Lower leg skin (tissue), 4 donors: Measurements from ENCODE around the gene KCNA2. TPM values are rescaled to one million over a fixed set of nuclear protein-coding genes. Genes with fewer than 3 reads are reported as not detected.

Experiments used
- DNase-seq, 2 donors: peaks; one replicate each; pipeline ENCODE4 v3.0.0-alpha.2; 2019; ENCODE audit warnings: low spot score in 2 of 2
- H3K4me3 ChIP-seq: fragments of 200-600 bp; sonication (generic); 2 replicates; pipeline ENCODE4 v1.5.1; 2017; ENCODE audit warnings: mild to moderate bottlenecking, low read depth; ENCODE audit not compliant: poor library complexity, severe bottlenecking
- POLR2A ChIP-seq, 2 donors: fragments of 450-650 bp; IDR thresholded peaks; one replicate each; pipeline ENCODE4 v1.6.1; 2016 to 2017; ENCODE audit warnings: antibody characterized with exemption in 2 of 2, mild to moderate bottlenecking in 1 of 2, moderate library complexity in 1 of 2
- WGBS, 2 donors: methylation state at CpG; one replicate each; pipeline ENCODE4 v1.1.5; 2018; 5-methylcytosine and 5-hydroxymethylcytosine counted together
- intact Hi-C: fragments of 100-400 bp; cut with DNase I; formaldehyde crosslinking; loops from one replicate; pipeline ENCODE4 v1.15.0; 2023; ENCODE audit warnings: low total_unique reads
- total RNA-seq, 4 donors: library from RNA; depleted of rRNA; stranded (reverse); fragments of >200 nt; gene quantifications; one replicate each; pipeline ENCODE4 v1.1.0, GENCODE V29; 2016
- TF ChIP-seq, protein P1 (sequence below), 3 donors: fragments of 450-650 bp; IDR thresholded peaks; one replicate each; pipeline ENCODE4 v1.5.1; 2016; ENCODE audit warnings: antibody characterized with exemption in 3 of 3, mild to moderate bottlenecking in 3 of 3, moderate library complexity in 2 of 3

The KCNA2 gene
- total RNA-seq, 4 donors from 2014 or later: 0.65 to 0.88 TPM; not detected in 2

DNA sequence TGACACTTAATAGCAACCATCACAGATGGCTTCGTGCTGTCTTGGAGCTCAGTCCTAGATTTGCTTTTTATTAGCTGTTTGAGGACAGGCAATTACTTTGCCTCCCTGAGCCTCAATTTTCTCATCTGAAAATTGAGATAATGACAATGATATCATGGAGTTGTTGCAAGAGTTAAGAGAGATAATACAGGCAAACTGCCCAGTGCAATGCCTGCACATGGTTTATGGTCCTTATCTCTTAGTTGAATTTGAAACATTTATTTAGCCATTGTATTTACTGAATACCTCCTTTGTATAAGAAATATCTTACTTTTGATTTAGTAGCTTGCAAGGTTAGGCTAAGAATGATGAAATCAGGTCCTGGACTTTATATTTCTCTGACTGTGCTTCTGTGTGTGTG lies 17.7 kb downstream of the KCNA2 start:
- no peak overlapping the region for H3K4me3 ChIP-seq
- intact Hi-C loops: no loop called here
- TF ChIP-seq, protein P1, sequence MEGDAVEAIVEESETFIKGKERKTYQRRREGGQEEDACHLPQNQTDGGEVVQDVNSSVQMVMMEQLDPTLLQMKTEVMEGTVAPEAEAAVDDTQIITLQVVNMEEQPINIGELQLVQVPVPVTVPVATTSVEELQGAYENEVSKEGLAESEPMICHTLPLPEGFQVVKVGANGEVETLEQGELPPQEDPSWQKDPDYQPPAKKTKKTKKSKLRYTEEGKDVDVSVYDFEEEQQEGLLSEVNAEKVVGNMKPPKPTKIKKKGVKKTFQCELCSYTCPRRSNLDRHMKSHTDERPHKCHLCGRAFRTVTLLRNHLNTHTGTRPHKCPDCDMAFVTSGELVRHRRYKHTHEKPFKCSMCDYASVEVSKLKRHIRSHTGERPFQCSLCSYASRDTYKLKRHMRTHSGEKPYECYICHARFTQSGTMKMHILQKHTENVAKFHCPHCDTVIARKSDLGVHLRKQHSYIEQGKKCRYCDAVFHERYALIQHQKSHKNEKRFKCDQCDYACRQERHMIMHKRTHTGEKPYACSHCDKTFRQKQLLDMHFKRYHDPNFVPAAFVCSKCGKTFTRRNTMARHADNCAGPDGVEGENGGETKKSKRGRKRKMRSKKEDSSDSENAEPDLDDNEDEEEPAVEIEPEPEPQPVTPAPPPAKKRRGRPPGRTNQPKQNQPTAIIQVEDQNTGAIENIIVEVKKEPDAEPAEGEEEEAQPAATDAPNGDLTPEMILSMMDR (IDR thresholded peaks at IDR 0.05): no peak
- no peak for TF ChIP-seq POLR2A (IDR thresholded peaks at IDR 0.05)
- WGBS, 2 donors: 70 to 88% methylated on average over 1 of the region's 1 CpG
- no peak for DNase-seq

DNA sequence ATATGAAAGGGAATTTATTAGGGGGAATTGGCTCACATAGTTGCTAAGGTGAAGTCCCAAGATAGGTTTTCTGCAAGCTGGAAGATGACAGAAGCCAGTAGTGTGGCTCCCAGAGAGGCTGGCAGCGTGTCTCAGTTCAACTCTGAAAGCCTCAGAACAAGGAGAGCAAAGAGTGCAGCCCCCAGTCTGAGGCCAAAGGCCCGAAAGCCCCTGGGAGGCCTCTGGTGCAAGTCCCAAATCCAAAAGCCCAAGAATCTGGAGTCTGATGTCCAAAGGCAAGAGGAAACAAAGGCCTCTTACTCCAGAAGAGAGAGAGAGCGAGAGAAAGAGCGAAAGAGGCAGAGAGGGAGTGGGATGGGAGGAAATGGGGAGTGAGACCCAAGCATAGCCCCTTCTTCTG lies 18.3 kb downstream of the KCNA2 start:
- peak in 1 of 2 donors; percentile 52 for DNase-seq
- 76 to 82% methylated on average over 4 of the region's 4 CpGs for WGBS, 2 donors

GRCh38 chr1:110585481-110585880 lies 20.7 kb downstream of the KCNA2 start:
- 38 to 40% methylated on average over 1 of the region's 1 CpG for WGBS, 2 donors
- intact Hi-C loops: no loop called here
- TF ChIP-seq POLR2A (IDR thresholded peaks at IDR 0.05): no peak
- TF ChIP-seq, protein P1 (IDR thresholded peaks at IDR 0.05): no peak
- H3K4me3 ChIP-seq: no peak overlapping the region
- DNase-seq: peak in 1 of 2 donors; percentile 63

More for the DNA sequence above, 18.3 kb downstream of the KCNA2 start:
- H3K4me3 ChIP-seq: no peak overlapping the region
- TF ChIP-seq POLR2A (IDR thresholded peaks at IDR 0.05): no peak
- TF ChIP-seq, protein P1 (IDR thresholded peaks at IDR 0.05): no peak
- intact Hi-C loops: no loop called here

GRCh38 chr1:110584045-110584444 lies 22.1 kb downstream of the KCNA2 start:
- peak in 1 of 2 donors; percentile 40 for DNase-seq
- no peak overlapping the region for H3K4me3 ChIP-seq
- intact Hi-C loops: no loop called here
- TF ChIP-seq, protein P1 (IDR thresholded peaks at IDR 0.05): no peak
- TF ChIP-seq POLR2A (IDR thresholded peaks at IDR 0.05): no peak
- 87 to 91% methylated on average over 8 of the region's 8 CpGs for WGBS, 2 donors

DNA sequence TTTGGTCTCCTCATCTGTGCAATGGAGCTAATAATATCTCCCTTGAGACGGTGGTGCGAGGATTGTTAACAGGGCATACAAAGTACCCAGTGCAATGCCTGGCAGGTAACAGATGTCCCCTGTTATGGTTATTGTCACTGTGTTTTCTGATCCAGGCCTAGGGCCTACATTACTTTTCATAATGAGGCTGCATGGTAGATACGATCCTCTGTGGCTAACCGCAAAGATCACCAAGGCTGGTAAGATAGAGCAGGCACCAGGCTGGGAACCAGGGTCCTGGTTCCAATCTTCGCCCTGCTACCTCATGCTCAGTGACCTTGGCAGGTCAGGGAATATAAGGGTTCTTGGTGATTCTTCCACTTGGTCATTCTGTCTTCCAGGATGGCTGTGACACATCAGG lies 22.7 kb downstream of the KCNA2 start:
- no peak for TF ChIP-seq POLR2A (IDR thresholded peaks at IDR 0.05)
- TF ChIP-seq, protein P1 (IDR thresholded peaks at IDR 0.05): no peak
- 93 to 94% methylated on average over 5 of the region's 5 CpGs for WGBS, 2 donors
- intact Hi-C loops: no loop called here
- DNase-seq: peak in 1 of 2 donors; percentile 8
- no peak overlapping the region for H3K4me3 ChIP-seq

DNA sequence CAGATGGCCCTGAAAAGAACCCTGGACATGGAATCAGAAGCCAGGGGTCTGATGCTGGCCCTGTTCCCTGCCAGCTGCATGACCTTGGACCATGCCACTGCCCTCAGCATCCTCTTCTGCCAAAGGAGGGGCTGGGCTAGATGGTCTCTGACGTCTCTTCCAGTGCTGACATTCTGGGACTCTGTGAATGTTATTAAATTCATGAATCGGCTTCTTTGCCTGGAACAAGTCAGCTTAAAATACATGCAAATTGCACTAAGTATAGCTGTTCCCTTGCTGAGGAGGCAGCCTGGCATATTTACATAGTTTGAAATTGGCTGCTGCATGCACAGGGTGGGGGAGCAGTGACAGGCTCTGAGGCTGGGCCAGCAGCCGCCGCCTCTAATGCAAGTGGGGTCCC lies 23.8 kb downstream of the KCNA2 start:
- TF ChIP-seq, protein P1 (IDR thresholded peaks at IDR 0.05): no peak
- TF ChIP-seq POLR2A (IDR thresholded peaks at IDR 0.05): no peak

More for the DNA sequence above, 23.8 kb downstream of the KCNA2 start:
- H3K4me3 ChIP-seq: no peak overlapping the region
- DNase-seq: peak in 1 of 2 donors; percentile 60
- WGBS, 2 donors: 44 to 60% methylated on average over 4 of the region's 4 CpGs
- intact Hi-C loops: no loop called here
